Activated naive CD4-positive, alpha-beta T cell treated with anti-CD3 and anti-CD28 coated beads, Interleukin-2, amount 50 U/mL, for 72 hours (primary cell): Measurements from ENCODE around the gene FDPS. TPM values are rescaled to one million over a fixed set of nuclear protein-coding genes. Genes with fewer than 3 reads are reported as not detected.
A peak's percentile ranks its signal among the peaks of the same experiment; 100 is the strongest.

ENCODE experiments used
- ATAC-seq, 2 donors: fragments of 150-1000 bp; cut with Tn5 transposase; 2 replicates each; pipeline ENCODE4 v1.10.0; 2021; ENCODE audit warnings: mild to moderate bottlenecking in 2 of 2, moderate library complexity in 2 of 2
- DNase-seq, 2 donors: peaks; one replicate each; pipeline ENCODE4 v3.0.0; 2021 to 2022; ENCODE audit warnings: low spot score in 2 of 2
- H3K27ac Mint-ChIP-seq, 2 donors: one replicate each; pipeline ENCODE4 v1.8.0; 2022; ENCODE audit warnings: mild to moderate bottlenecking in 2 of 2, mixed read lengths in 2 of 2
- H3K36me3 Mint-ChIP-seq, 2 donors: one replicate each; pipeline ENCODE4 v1.8.0; 2022; ENCODE audit warnings: mixed read lengths in 2 of 2
- H3K9me3 Mint-ChIP-seq, 2 donors: one replicate each; pipeline ENCODE4 v1.8.0; 2022; ENCODE audit warnings: mixed read lengths in 2 of 2
- total RNA-seq, 2 donors: library from RNA; stranded (reverse); gene quantifications; one replicate each; pipeline ENCODE4 v1.2.3, GENCODE V29; 2022

Gene FDPS
- total RNA-seq, 2 donors from 2014 or later = 349 to 372 TPM

DNA sequence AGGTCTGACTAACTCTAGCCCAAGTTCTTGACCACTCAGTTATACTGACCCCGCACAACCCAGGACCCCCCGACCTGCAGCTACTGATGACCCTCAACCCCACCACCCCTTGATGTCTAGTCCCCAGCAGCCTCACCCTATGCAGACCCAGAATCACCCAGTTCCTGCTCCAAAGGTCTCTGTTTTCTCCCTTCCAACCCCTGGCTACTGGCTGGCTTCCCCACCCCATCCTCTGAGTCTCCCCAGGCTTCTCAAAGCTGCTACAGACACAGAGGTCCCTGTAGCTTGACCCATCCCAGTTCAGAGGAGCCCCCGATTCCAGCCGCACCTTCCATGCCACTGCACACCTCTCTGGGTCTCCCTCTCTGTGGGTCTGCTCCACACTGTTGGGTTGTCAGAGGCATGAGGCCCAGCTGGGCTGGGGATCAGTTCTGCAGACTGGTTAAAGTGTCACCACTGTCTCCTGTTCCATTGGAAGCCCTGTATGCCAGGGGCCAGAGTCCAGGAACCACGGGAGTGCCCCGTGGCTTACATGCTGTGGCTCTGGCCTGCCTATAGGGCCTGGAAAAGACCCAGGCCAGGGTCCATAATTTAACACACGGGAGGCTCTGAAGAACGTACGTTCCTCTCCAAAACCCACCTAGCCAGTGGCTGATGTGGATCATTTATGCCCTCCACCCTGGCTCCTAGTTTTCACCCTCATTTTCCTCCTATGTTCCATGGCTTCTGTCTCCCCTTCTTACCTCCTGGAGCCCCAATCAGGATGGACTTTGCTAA lies 7.9 kb upstream of the FDPS start:
- peak overlapping the region in 1 of 2 donors; percentile 23 for H3K27ac Mint-ChIP-seq
- no peak for ATAC-seq
- H3K9me3 Mint-ChIP-seq = no peaks in the 10 kb centered on the region
- DNase-seq = no peak
- no peaks in the 10 kb centered on the region for H3K36me3 Mint-ChIP-seq

DNA sequence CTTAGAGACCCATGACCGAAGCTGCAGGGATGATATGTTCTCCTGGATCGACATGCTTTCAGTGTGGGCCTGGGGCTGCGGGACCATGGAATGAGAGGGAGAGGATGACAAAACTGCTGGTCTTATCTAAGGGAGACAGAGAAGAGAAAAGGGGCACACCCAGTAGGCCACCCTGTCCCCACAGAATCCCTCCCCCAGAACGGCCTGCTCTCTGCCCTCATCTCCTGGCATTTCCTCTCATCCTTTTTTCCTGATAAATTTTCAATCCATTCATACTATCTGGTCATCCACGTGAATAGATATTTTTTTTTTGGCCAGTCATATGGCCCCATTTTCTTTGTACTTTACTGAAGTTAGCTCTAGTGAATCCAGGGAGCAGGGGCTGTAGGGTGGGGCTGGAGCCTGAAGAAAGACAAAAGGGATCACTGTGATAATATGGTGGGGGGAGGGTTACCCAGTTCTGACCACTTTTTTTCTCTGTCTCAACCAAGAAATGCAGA lies 7.3 kb upstream of the FDPS start, which contains the start of gene PKLR:
Gene PKLR, minus strand, starts transcription at position 97 of the 500 bp plus-strand sequence. Its CDS starts 43 bp downstream, at position 54.
- ATAC-seq = no peak
- Mint-ChIP-seq H3K36me3 (no peaks in the 10 kb centered on the region), H3K9me3 (no peaks in the 10 kb centered on the region), H3K27ac (peak within 1 kb of the TSS in 1 of 2 donors; percentile 23)
- DNase-seq = no peak

DNA sequence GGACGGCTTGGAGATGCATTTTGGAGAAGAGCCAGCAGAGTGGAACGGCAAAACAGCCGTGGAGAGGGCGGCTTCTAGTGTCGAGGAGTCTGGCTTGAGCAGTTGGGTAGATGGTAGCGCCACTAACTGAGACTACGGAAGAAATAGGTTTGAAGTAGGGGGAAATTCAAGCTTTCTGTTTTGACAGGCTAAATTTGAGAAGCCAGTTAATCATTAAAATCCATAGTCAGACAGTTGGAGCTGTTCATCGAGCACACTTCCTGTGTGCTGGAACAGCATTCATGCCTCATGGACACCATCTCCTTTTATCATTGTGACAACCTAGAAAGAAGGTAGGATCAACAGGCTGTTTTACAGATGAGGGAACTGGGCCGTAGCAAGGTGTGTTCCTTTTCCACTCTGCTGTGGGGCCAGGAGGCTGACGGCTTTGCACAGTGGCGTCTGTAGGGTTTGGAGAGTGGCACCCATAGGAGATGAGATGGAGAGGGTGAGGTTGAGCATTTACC lies 4.1 kb upstream of the FDPS start:
- Mint-ChIP-seq H3K9me3 (no peaks in the 10 kb centered on the region), H3K27ac (peak overlapping the region in 1 of 2 donors; percentile 41), H3K36me3 (peaks cover 10 to 11% of the 10 kb centered on the region in 2 donors)
- ATAC-seq (no peak), DNase-seq (no peak)

DNA sequence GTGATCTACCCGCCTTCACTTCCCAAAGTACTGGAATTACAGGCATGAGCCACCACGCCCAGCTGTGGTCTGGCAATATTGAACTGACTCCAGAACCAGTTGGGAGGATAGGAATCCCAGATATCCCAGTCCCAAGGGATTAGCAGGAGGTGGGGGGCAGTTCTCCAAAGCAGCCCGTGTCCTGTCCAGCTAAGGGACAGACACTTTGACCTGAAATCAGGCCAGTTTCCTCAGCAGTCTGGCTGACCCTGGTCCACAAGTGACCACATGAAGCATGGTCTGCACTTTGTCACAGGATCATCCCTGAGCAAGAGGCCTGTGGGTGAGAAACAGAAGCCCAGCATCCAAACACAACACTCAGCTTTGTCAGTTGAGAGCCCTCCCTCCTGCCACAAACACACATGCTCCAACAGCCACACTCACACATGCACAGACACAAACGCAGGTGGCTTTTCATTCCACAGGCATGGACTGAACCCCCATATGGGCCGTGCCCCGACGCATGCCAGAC lies 2.7 kb upstream of the FDPS start:
- DNase-seq = no peak
- no peaks in the 10 kb centered on the region for H3K9me3 Mint-ChIP-seq
- peaks cover 19 to 23% of the 10 kb centered on the region in 2 donors for H3K36me3 Mint-ChIP-seq
- peak overlapping the region in 1 of 2 donors; percentile 13 for H3K27ac Mint-ChIP-seq
- ATAC-seq = no peak

- Mint-ChIP-seq H3K9me3 (no peaks in the 10 kb centered on the region), H3K27ac (peak overlapping the region in 1 of 2 donors; percentile 99), H3K36me3 (peaks cover 19 to 37% of the 10 kb centered on the region in 2 donors)
- no peak for ATAC-seq
- DNase-seq = no peak
Observed at GRCh38 chr1:155307247-155307740, 1.4 kb upstream of the FDPS start.

- H3K36me3 Mint-ChIP-seq = peaks cover 19 to 41% of the 10 kb centered on the region in 2 donors
- DNase-seq (no peak), ATAC-seq (no peak)
- no peaks in the 10 kb centered on the region for H3K9me3 Mint-ChIP-seq
- H3K27ac Mint-ChIP-seq = peak overlapping the region; percentile 99
Observed at GRCh38 chr1:155309423-155310021, 856 bp downstream of the FDPS start.

GRCh38 chr1:155313261-155313660 lies 4.6 kb downstream of the FDPS start:
- H3K36me3 Mint-ChIP-seq = peaks cover 19 to 41% of the 10 kb centered on the region in 2 donors

DNA sequence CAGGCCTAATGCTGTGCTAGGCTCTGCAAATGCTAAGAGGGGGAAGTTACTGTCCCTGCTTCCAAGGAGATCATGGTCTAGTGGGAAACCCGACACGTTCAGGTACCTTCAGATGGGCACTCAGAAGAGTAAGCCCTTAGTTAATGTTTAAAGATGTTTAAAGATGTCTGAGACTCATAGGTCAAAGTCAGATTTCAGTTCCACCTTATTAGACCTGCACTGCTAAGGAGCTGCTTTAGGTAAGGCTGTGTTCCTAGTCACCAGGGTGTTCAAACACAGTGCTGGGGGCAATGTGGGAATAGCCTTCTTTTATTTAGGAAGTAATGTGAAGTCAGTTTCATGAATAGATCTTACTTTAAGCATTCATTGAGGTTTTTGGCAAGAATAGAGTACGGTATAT lies 8.3 kb downstream of the FDPS start:
- Mint-ChIP-seq H3K27ac (no peak overlapping the region), H3K9me3 (no peaks in the 10 kb centered on the region), H3K36me3 (peaks cover 4 to 8% of the 10 kb centered on the region in 2 donors)
- no peak for DNase-seq
- ATAC-seq = no peak

More at GRCh38 chr1:155313261-155313660, 4.6 kb downstream of the FDPS start:
- Mint-ChIP-seq H3K27ac (peak overlapping the region in 1 of 2 donors; percentile 92), H3K9me3 (no peaks in the 10 kb centered on the region)
- ATAC-seq = no peak
- DNase-seq = no peak

DNA sequence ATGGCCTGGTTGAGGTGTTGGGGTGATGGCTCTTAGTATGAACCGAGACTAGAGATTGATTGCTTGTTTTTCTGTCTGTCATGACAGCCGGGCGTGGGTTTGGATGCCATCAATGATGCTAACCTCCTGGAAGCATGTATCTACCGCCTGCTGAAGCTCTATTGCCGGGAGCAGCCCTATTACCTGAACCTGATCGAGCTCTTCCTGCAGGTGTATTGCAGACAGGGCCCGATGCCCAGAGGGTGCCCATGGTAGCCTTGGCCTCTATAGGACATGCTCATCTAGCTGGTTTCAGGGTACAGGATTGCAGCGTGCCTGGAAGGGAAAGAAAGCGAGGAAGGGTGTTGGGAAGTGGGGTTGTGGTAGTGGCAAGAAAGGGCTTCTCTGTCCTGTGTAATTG lies 9.4 kb downstream of the FDPS start:
- DNase-seq (no peak), ATAC-seq (no peak)
- no peaks in the 10 kb centered on the region for H3K9me3 Mint-ChIP-seq
- H3K36me3 Mint-ChIP-seq = peaks cover 0 to 4% of the 10 kb centered on the region in 2 donors
- peak overlapping the region in 1 of 2 donors; percentile 30 for H3K27ac Mint-ChIP-seq

DNA sequence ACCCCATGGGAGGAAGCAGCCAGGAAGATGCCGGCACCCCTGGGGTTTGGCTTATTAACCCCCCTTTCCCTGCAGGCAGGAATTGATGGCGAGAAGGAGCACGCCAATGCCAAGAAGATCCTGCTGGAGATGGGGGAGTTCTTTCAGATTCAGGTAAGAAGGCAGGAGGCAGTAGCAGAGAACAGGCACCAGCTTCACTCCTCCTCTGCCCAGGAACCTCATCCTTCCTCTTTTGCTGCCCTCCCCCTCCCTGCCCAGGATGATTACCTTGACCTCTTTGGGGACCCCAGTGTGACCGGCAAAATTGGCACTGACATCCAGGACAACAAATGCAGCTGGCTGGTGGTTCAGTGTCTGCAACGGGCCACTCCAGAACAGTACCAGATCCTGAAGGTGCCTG lies 10.9 kb downstream of the FDPS start:
- Mint-ChIP-seq H3K27ac (peak overlapping the region in 1 of 2 donors; percentile 9), H3K9me3 (no peaks in the 10 kb centered on the region), H3K36me3 (peaks cover 0 to 4% of the 10 kb centered on the region in 2 donors)
- no peak for ATAC-seq
- DNase-seq = no peak

DNA sequence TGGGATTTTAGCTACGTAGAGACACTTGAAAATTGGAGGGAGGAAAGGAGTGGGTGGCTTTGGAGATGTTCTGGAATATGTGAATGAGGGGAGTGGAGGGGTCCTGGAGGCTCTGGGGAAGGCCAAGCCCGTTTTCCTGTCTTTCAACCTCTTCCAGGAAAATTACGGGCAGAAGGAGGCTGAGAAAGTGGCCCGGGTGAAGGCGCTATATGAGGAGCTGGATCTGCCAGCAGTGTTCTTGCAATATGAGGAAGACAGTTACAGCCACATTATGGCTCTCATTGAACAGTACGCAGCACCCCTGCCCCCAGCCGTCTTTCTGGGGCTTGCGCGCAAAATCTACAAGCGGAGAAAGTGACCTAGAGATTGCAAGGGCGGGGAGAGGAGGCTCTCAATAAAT lies 11.6 kb downstream of the FDPS start:
- ATAC-seq = no peak
- Mint-ChIP-seq H3K36me3 (peaks cover 0 to 4% of the 10 kb centered on the region in 2 donors), H3K9me3 (no peaks in the 10 kb centered on the region), H3K27ac (peak overlapping the region in 1 of 2 donors; percentile 38)
- DNase-seq = no peak

GRCh38 chr1:155320661-155321617 lies 12.3 kb downstream of the FDPS start, which contains the start of gene RUSC1:
TSS of gene RUSC1 (plus strand) at chr1:155320894. CDS start at chr1:155321774, 880 bp downstream.
- peak; percentile 65 to 84 for DNase-seq
- Mint-ChIP-seq H3K9me3 (no peaks in the 10 kb centered on the region), H3K36me3 (peaks cover 0 to 4% of the 10 kb centered on the region in 2 donors), H3K27ac (peak within 1 kb of the TSS; percentile 26 to 74)
- ATAC-seq = peak in 1 of 2 donors; percentile 44

DNA sequence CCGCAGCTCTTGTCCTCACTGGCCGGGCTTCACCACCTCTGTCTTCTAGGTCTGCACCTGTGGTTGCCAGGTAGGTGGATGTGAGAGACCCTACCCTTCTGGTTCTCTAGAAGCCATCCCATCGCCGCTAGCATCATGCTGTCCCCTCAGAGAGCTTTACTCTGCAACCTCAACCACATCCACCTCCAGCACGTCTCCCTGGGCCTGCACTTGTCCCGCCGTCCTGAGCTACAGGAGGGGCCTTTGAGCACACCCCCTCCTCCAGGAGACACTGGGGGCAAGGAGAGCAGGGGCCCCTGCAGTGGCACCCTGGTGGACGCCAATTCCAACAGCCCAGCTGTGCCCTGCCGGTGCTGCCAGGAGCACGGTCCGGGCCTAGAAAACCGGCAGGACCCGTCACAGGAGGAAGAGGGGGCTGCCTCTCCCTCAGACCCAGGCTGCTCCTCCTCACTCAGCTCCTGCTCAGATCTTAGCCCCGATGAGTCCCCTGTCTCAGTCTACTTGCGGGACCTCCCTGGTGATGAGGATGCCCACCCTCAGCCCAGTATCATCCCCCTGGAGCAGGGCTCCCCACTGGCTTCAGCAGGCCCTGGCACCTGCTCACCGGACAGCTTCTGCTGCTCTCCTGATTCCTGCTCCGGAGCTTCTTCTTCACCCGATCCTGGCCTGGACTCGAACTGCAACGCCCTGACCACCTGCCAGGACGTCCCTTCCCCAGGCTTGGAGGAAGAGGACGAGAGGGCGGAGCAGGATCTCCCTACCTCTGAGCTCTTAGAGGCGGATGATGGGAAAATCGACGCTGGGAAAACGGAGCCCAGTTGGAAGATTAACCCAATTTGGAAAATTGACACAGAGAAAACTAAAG lies 13.2 kb downstream of the FDPS start:
- DNase-seq = no peak
- ATAC-seq = no peak
- Mint-ChIP-seq H3K27ac (peak overlapping the region; percentile 26 to 74), H3K9me3 (no peaks in the 10 kb centered on the region), H3K36me3 (peaks cover 0 to 4% of the 10 kb centered on the region in 2 donors)

DNA sequence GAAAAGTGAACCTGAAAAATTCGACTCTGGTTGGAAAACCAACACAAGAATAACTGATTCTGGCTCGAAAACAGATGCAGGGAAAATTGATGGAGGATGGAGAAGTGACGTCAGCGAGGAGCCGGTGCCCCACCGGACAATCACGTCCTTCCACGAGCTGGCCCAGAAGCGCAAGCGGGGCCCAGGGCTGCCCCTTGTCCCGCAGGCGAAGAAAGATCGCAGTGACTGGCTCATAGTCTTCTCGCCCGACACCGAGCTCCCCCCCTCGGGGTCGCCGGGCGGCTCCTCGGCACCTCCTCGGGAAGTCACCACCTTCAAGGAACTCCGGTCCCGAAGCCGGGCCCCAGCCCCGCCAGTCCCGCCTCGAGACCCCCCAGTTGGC lies 13.9 kb downstream of the FDPS start:
- H3K9me3 Mint-ChIP-seq = no peaks in the 10 kb centered on the region
- no peak for ATAC-seq
- H3K36me3 Mint-ChIP-seq = peaks cover 0 to 4% of the 10 kb centered on the region in 2 donors
- peak overlapping the region in 1 of 2 donors; percentile 74 for H3K27ac Mint-ChIP-seq
- DNase-seq = peak in 1 of 2 donors; percentile 27
